Endothelial cell of umbilical vein (primary cell): ENCODE measurements around the gene POLG. TPM values are rescaled to one million over a fixed set of nuclear protein-coding genes. Genes with fewer than 3 reads are reported as not detected.

Source experiments
- BruUV-seq: library from RNA; stranded (reverse); fragments of 400-500 nt; replicated peaks from 2 replicates; lab custom pipeline; 2021; lab: Mats Ljungman, UMichigan
- CTCF ChIA-PET: fragments of 300-600, 350-600 bp; sonication (Branson Sonifier 250); formaldehyde crosslinking; loops from one replicate; lab custom pipeline; 2021; ENCODE audit warnings: antibody characterized with exemption, inconsistent platforms; lab: Charles Lee
- POLR2A ChIA-PET: fragments of 300-600, 350-600 bp; sonication (Branson Sonifier 250); formaldehyde crosslinking; loops from one replicate; lab custom pipeline; 2021; ENCODE audit warnings: antibody characterized with exemption, inconsistent platforms; lab: Charles Lee
- DNase-seq: peaks from one replicate; pipeline ENCODE4 v3.0.0-alpha.2; 2011; ENCODE audit warnings: low read depth, low spot score
- FAIRE-seq: peaks from 2 replicates; lab custom pipeline; 2011; peaks lifted over from hg19 to GRCh38; lab: Jason Lieb, UNC
- H2AFZ ChIP-seq: 2 replicates; pipeline ENCODE4 v1.6.0; 2012; ENCODE audit warnings: low read depth, low read length, control low read depth, inconsistent platforms
- H3K27ac ChIP-seq: 2 replicates; pipeline ENCODE4 v1.5.1; 2011; ENCODE audit warnings: low read depth, mild to moderate bottlenecking, control low read depth, low read length, moderate library complexity; ENCODE audit not compliant: insufficient read depth
- H3K27me3 ChIP-seq, 2 experiments: 2 replicates each; pipeline versions ENCODE4 v1.6.0 to v1.6.1; 2011; ENCODE audit warnings: low read length in 2 of 2, mixed read lengths in 1 of 2; ENCODE audit not compliant: control insufficient read depth in 2 of 2, insufficient read depth in 2 of 2
- H3K36me3 ChIP-seq, 2 experiments: 2 replicates in 1 of 2; 3 replicates in 1 of 2; pipeline ENCODE4 v1.5.1; 2011; ENCODE audit warnings: low read length in 2 of 2, mild to moderate bottlenecking in 1 of 2, moderate library complexity in 1 of 2; ENCODE audit not compliant: control insufficient read depth in 2 of 2, insufficient read depth in 2 of 2; ENCODE audit errors: extremely low read depth in 1 of 2
- H3K4me1 ChIP-seq: 3 replicates; pipeline ENCODE4 v1.5.1; 2011; ENCODE audit warnings: mild to moderate bottlenecking, low read length; ENCODE audit not compliant: control insufficient read depth, insufficient read depth; ENCODE audit errors: extremely low read depth
- H3K4me2 ChIP-seq: 2 replicates; pipeline ENCODE4 v1.6.1; 2011; ENCODE audit warnings: low read length, control low read depth, mixed read lengths; ENCODE audit not compliant: insufficient read depth
- H3K4me3 ChIP-seq, 3 experiments: fragments of 200-600 bp in 1 of 3; sonication (generic), shearing (Covaris generic) in 1 of 3; replicated peaks in 1 of 3; 2 replicates each; pipeline ENCODE4 v1.5.1; 2011 to 2016; ENCODE audit warnings: control low read depth in 3 of 3, low read length in 3 of 3, mild to moderate bottlenecking in 2 of 3, inconsistent platforms in 1 of 3, low read depth in 1 of 3, moderate library complexity in 1 of 3; ENCODE audit not compliant: insufficient read depth in 1 of 3
- H3K79me2 ChIP-seq: 2 replicates; pipeline ENCODE4 v1.6.0; 2012; ENCODE audit warnings: low read length, inconsistent platforms; ENCODE audit not compliant: control insufficient read depth, insufficient read depth
- H3K9ac ChIP-seq: replicated peaks from 2 replicates; pipeline ENCODE3; 2011; ENCODE audit warnings: low read length, control low read depth; ENCODE audit not compliant: insufficient read depth; ENCODE audit errors: extremely low read depth
- H3K9me1 ChIP-seq: replicated peaks from 3 replicates; pipeline ENCODE4 v1.6.0; 2011; ENCODE audit warnings: mild to moderate bottlenecking, low read length; ENCODE audit not compliant: control insufficient read depth, insufficient read depth; ENCODE audit errors: extremely low read depth
- H3K9me3 ChIP-seq: replicated peaks from 2 replicates; pipeline ENCODE4 v1.5.1; 2012; ENCODE audit warnings: low read length, inconsistent platforms; ENCODE audit not compliant: control insufficient read depth, insufficient read depth
- H4K20me1 ChIP-seq: replicated peaks from 2 replicates; pipeline ENCODE3; 2011; ENCODE audit warnings: mild to moderate bottlenecking, low read length; ENCODE audit not compliant: control insufficient read depth, insufficient read depth; ENCODE audit errors: extremely low read depth
- EZH2 ChIP-seq: IDR thresholded peaks from 2 replicates; pipeline ENCODE4 v1.6.1; 2012; ENCODE audit warnings: borderline replicate concordance, low read depth, mild to moderate bottlenecking, moderate library complexity, low read length, inconsistent platforms; ENCODE audit not compliant: severe bottlenecking
- JUN ChIP-seq: IDR thresholded peaks from 2 replicates; pipeline ENCODE4 v1.6.1; 2011; ENCODE audit warnings: borderline replicate concordance, low read depth; ENCODE audit not compliant: insufficient read length, insufficient read depth
- MYC ChIP-seq: IDR thresholded peaks from one replicate; pipeline ENCODE4 v1.6.1; 2011; ENCODE audit warnings: mild to moderate bottlenecking, low read depth, low read length
- POLR2A ChIP-seq: IDR thresholded peaks from 2 replicates; pipeline ENCODE4 v1.6.1; 2012; ENCODE audit warnings: low read depth, mild to moderate bottlenecking, control low read depth, low read length
- POLR2AphosphoS5 ChIP-seq: IDR thresholded peaks from 2 replicates; pipeline ENCODE4 v1.6.1; 2012; ENCODE audit warnings: low read depth, mild to moderate bottlenecking, control low read depth, low read length, moderate library complexity; ENCODE audit not compliant: insufficient read depth
- dilution Hi-C: fragments of 300-500 bp; cut with MboI; formaldehyde crosslinking; loops from one replicate; pipeline ENCODE4 v1.15.0; 2019; ENCODE audit warnings: low sequenced_read_pairs; ENCODE audit not compliant: extremely low pct_ligation_motif_present
- intact Hi-C: fragments of 100-400 bp; cut with micrococcal nuclease; formaldehyde crosslinking; loops from one replicate; pipeline ENCODE4 v1.10.0; 2022
- polyA plus RNA-seq, 4 experiments: library from polyadenylated mRNA; depleted of rRNA in 3 of 4; stranded (reverse) in 3 of 4; unstranded in 1 of 4; fragments of >200 nt; gene quantifications; 2 replicates each; pipeline versions ENCODE4 v1.2.1 to v1.2.3, GENCODE V29; 2011 to 2012; ENCODE audit warnings: missing spikeins in 1 of 4
- total RNA-seq: library from RNA; stranded (reverse); gene quantifications from 2 replicates; pipeline ENCODE4 v1.2.3, GENCODE V29; 2021
- TF ChIP-seq, protein P1 (sequence below), 2 donors: IDR thresholded peaks; 1 replicate in 1 of 2; 2 replicates in 1 of 2; pipeline ENCODE4 v1.5.1; 2011; ENCODE audit warnings: low read length in 2 of 2, mild to moderate bottlenecking in 2 of 2, moderate library complexity in 2 of 2, control low read depth in 1 of 2, inconsistent platforms in 1 of 2, low read depth in 1 of 2; ENCODE audit not compliant: insufficient read depth in 1 of 2; ENCODE audit errors: extremely low read depth in 1 of 2

POLG gene
- total and polyA plus RNA-seq, 2 donors (not counting 3 experiments of a cell fraction or from before 2014, with no cell fraction given) = 36.6 to 77.7 TPM

DNA sequence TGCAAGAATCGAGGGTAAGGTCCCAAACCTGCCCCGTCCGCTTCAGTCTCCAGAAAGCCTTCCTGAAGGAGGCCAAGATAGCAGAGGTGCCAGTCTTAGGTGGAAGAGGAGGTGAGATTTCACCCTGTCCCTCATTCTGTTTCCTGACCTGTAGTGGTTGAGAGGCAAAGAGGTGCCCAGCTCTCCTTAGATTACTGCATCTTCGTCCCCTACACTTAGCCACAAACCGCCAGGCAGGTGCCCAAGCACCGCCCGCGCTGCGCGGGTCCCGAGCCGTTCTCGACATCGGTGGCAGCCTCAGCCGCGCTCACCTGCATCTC lies 23.8 kb upstream of the POLG start:
- ChIA-PET CTCF (interaction anchor here (0.6 to 8.0 kb wide), 52 partner anchors 10 to 320 kb away, joined by 3 to 262 read pairs (median 8); partner anchors contain the start of genes POLG, RHCG and TICRR), POLR2A (no interaction called here)
- H3K9me1 ChIP-seq = no peaks in the 10 kb centered on the region
- no peaks in the 10 kb centered on the region for H3K4me1 ChIP-seq
- no peak overlapping the region for H3K27ac ChIP-seq
- no peaks in the 10 kb centered on the region for H4K20me1 ChIP-seq
- BruUV-seq = no TSS peak
- FAIRE-seq (no peak), DNase-seq (no peak)
- no peak overlapping the region for H3K9ac ChIP-seq
- TF ChIP-seq EZH2 = peak; percentile 46
- no peak for TF ChIP-seq POLR2AphosphoS5
- dilution Hi-C loops = no loop called here
- H3K36me3 ChIP-seq = no peaks in the 10 kb centered on the region
- no peak overlapping the region for H3K4me2 ChIP-seq
- no peak overlapping the region for H3K4me3 ChIP-seq
- H2AFZ ChIP-seq = no peak overlapping the region
- intact Hi-C loops = loop anchor here (1.0 to 5.0 kb wide), 5 partner anchors 24 to 199 kb away; partner anchors contain the start of gene POLG
- H3K27me3 ChIP-seq = peaks cover 50 to 62% of the 10 kb centered on the region in 2 experiments
- H3K79me2 ChIP-seq = no peaks in the 10 kb centered on the region
- H3K9me3 ChIP-seq = no peaks in the 10 kb centered on the region

DNA sequence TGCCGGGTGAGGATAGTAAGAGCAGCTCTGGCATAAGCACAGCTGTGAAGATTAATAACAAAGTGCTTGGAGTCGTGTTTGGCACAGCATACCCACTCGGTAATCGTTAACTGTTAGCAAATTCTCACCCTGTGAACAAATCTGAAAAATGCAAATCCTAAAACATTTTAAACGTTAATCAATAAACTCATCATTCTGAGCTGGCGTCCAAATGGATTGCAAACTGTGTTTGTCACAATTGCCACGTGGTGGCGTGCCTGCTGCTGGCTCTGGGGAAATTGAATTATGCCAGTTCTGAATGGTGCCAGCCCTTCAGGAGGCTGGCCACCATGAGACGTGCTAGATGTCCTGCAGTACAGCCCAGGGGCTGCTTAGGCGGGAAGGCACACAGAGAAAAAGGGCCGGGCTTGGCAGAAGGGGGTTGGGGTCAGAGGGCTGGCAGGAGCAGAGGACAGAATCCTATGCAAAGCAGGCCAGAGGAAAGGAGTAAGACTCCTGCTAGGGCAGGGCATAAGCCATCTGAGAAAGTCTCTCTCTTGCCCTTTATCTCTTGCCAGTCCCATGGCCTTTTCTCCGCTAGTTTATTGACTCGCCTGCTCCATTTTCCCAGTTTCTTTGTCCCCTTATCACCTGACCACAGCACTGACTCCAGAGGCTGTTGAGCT lies 22.1 kb upstream of the POLG start:
- Histone ChIP-seq H3K4me3 (no peak overlapping the region), H3K4me2 (no peak overlapping the region), H3K9me3 (no peaks in the 10 kb centered on the region), H3K27me3 (peaks cover 40 to 48% of the 10 kb centered on the region in 2 experiments), H3K4me1 (no peaks in the 10 kb centered on the region), H4K20me1 (no peaks in the 10 kb centered on the region), H3K79me2 (no peaks in the 10 kb centered on the region), H3K27ac (no peak overlapping the region), H3K9me1 (no peaks in the 10 kb centered on the region), H3K36me3 (no peaks in the 10 kb centered on the region), H2AFZ (no peak overlapping the region), H3K9ac (no peak overlapping the region)
- intact Hi-C loops = loop anchor here (5.0 kb wide), 2 partner anchors 61 to 201 kb away; no protein-coding TSS in a partner anchor
- DNase-seq (no peak), FAIRE-seq (peak; percentile 72)
- ChIA-PET CTCF (interaction anchor here (1.0 to 8.0 kb wide), 18 partner anchors 9 to 1135 kb away, joined by 3 to 262 read pairs (median 32); partner anchors contain the start of gene POLG), POLR2A (no interaction called here)
- dilution Hi-C loops = no loop called here
- BruUV-seq = no TSS peak
- TF ChIP-seq MYC (no peak), POLR2A (no peak), JUN (no peak)
- TF ChIP-seq, protein P1, sequence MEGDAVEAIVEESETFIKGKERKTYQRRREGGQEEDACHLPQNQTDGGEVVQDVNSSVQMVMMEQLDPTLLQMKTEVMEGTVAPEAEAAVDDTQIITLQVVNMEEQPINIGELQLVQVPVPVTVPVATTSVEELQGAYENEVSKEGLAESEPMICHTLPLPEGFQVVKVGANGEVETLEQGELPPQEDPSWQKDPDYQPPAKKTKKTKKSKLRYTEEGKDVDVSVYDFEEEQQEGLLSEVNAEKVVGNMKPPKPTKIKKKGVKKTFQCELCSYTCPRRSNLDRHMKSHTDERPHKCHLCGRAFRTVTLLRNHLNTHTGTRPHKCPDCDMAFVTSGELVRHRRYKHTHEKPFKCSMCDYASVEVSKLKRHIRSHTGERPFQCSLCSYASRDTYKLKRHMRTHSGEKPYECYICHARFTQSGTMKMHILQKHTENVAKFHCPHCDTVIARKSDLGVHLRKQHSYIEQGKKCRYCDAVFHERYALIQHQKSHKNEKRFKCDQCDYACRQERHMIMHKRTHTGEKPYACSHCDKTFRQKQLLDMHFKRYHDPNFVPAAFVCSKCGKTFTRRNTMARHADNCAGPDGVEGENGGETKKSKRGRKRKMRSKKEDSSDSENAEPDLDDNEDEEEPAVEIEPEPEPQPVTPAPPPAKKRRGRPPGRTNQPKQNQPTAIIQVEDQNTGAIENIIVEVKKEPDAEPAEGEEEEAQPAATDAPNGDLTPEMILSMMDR (IDR thresholded peaks at IDR 0.05; ENCODE audit: extremely low read depth in 1 of 2, insufficient read depth in 1 of 2, low read depth in 1 of 2, low read length in 2 of 2) = peak; percentile 37 to 56
